Transverse colon (tissue), 4 donors: ENCODE results near the gene TLR6.

ENCODE experiments used
- POLR2AphosphoS5 ChIP-seq, 3 donors: sonication (generic); formaldehyde crosslinking; IDR thresholded peaks; one replicate each; pipeline ENCODE4 v1.6.1; 2016; ENCODE audit warnings: antibody characterized with exemption in 3 of 3
- TF ChIP-seq, protein P1 (sequence below), 5 experiments: fragments of 200-600 bp in 3 of 5; fragments of 450-650 bp in 2 of 5; sonication (generic) in 3 of 5; IDR thresholded peaks; 1 replicate in 2 of 5; 2 replicates in 3 of 5; pipeline ENCODE4 v1.5.1; 2016 to 2017; ENCODE audit warnings: antibody characterized with exemption in 5 of 5, inconsistent platforms in 3 of 5, mild to moderate bottlenecking in 2 of 5, moderate library complexity in 1 of 5

DNA sequence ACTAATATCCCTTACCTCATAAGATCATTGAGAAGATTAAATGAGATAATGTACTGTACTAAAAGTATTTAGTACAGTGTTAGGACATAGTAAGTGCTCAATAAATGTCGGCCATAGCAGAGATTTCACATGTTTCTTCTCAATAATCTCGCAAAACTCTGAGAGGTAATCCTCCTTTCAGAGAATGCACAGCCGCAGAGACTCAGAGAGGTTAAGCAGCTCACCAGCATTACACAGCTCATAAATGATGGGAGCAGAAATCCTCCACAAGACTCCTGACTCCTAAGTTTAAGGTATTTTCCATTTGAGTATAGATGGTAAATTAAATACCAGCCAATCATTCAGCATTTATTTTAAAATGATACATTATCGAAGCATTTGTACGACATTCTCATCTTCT, 45.6 kb upstream of the TLR6 start:
- TF ChIP-seq, protein P1, sequence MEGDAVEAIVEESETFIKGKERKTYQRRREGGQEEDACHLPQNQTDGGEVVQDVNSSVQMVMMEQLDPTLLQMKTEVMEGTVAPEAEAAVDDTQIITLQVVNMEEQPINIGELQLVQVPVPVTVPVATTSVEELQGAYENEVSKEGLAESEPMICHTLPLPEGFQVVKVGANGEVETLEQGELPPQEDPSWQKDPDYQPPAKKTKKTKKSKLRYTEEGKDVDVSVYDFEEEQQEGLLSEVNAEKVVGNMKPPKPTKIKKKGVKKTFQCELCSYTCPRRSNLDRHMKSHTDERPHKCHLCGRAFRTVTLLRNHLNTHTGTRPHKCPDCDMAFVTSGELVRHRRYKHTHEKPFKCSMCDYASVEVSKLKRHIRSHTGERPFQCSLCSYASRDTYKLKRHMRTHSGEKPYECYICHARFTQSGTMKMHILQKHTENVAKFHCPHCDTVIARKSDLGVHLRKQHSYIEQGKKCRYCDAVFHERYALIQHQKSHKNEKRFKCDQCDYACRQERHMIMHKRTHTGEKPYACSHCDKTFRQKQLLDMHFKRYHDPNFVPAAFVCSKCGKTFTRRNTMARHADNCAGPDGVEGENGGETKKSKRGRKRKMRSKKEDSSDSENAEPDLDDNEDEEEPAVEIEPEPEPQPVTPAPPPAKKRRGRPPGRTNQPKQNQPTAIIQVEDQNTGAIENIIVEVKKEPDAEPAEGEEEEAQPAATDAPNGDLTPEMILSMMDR (IDR thresholded peaks at IDR 0.05) = no peak
- TF ChIP-seq POLR2AphosphoS5 (IDR thresholded peaks at IDR 0.05) = no peak
